Loucy (cell line): ENCODE measurements around the gene PKD2L2.
"Not testable (repeated sequence)": the region's sequence is repeated elsewhere in the genome, so short reads cannot be mapped to it uniquely, and the experiment has no call there.

ENCODE experiments used
- H2AFZ ChIP-seq: fragments of 200-600 bp; sonication (generic); 2 replicates; pipeline ENCODE4 v1.6.0; 2016; ENCODE audit warnings: antibody characterized with exemption, mild to moderate bottlenecking, low read length, moderate library complexity
- H3F3A ChIP-seq: fragments of 200-600 bp; 2 replicates; pipeline ENCODE4 v1.6.0; 2016; ENCODE audit warnings: antibody characterized with exemption, low read depth, mild to moderate bottlenecking
- H3K27me3 ChIP-seq: fragments of 200-600 bp; sonication (generic); 2 replicates; pipeline ENCODE4 v1.6.1; 2014; ENCODE audit warnings: low read length, mild to moderate bottlenecking; ENCODE audit not compliant: insufficient read depth, poor library complexity, severe bottlenecking
- H3K36me3 ChIP-seq: fragments of 200-600 bp; sonication (generic); 2 replicates; pipeline ENCODE4 v1.6.1; 2016; ENCODE audit warnings: low read length; ENCODE audit not compliant: insufficient read depth
- H3K4me1 ChIP-seq: fragments of 200-600 bp; sonication (generic); 2 replicates; pipeline ENCODE4 v1.5.1; 2014; ENCODE audit warnings: low read length, mild to moderate bottlenecking; ENCODE audit not compliant: insufficient read depth, poor library complexity, severe bottlenecking
- H3K4me2 ChIP-seq: fragments of 200-600 bp; sonication (generic); 2 replicates; pipeline ENCODE4 v1.6.0; 2014; ENCODE audit warnings: antibody characterized with exemption, low read length, low read depth, mild to moderate bottlenecking; ENCODE audit not compliant: poor library complexity, severe bottlenecking
- H3K4me3 ChIP-seq: fragments of 200-600 bp; sonication (generic); 2 replicates; pipeline ENCODE4 v1.5.1; 2014; ENCODE audit warnings: low read length, mild to moderate bottlenecking, mixed read lengths; ENCODE audit not compliant: poor library complexity, severe bottlenecking
- H3K79me2 ChIP-seq: fragments of 200-600 bp; sonication (generic); 2 replicates; pipeline ENCODE4 v1.6.1; 2014; ENCODE audit warnings: low read length; ENCODE audit not compliant: insufficient read depth
- H3K9ac ChIP-seq: fragments of 200-600 bp; sonication (generic); 2 replicates; pipeline ENCODE4 v1.6.0; 2014; ENCODE audit warnings: mild to moderate bottlenecking, low read depth, low read length, moderate library complexity; ENCODE audit not compliant: poor library complexity, severe bottlenecking
- H3K9me2 ChIP-seq: fragments of 200-600 bp; sonication (generic); replicated peaks from 2 replicates; pipeline ENCODE4 v1.6.1; 2016; ENCODE audit warnings: low read depth, low read length, mixed read lengths
- H3K9me3 ChIP-seq: fragments of 200-600 bp; sonication (generic); 2 replicates; pipeline ENCODE4 v1.6.1; 2014; ENCODE audit warnings: mild to moderate bottlenecking, antibody characterized with exemption, low read length, low read depth; ENCODE audit not compliant: insufficient read depth
- H4K20me1 ChIP-seq: fragments of 200-600 bp; sonication (generic); 2 replicates; pipeline ENCODE4 v1.6.0; 2014; ENCODE audit warnings: antibody characterized with exemption, low read length, mild to moderate bottlenecking; ENCODE audit not compliant: insufficient read depth, poor library complexity, severe bottlenecking
- CTCF ChIP-seq: fragments of 200-600 bp; sonication (generic); conservative IDR thresholded peaks from 2 replicates; pipeline ENCODE4 v1.5.1; 2014; ENCODE audit warnings: mild to moderate bottlenecking, antibody characterized with exemption, low read length
- EZH2phosphoT487 ChIP-seq: fragments of 200-600 bp; IDR thresholded peaks from 2 replicates; pipeline ENCODE4 v1.6.1; 2018; ENCODE audit warnings: antibody characterized with exemption, mild to moderate bottlenecking, moderate library complexity, borderline replicate concordance

PKD2L2 gene

GRCh38 chr5:137845472-137845871, 43.8 kb upstream of the PKD2L2 start:
- peaks cover 30% of the 10 kb centered on the region for H3K4me1 ChIP-seq
- peak overlapping the region; percentile 61; the same call in 1 of the 2 replicates for H2AFZ ChIP-seq
- TF ChIP-seq EZH2phosphoT487 (no peak), CTCF (no peak)
- H3K79me2 ChIP-seq: no peaks in the 10 kb centered on the region
- H3K4me2 ChIP-seq: peak overlapping the region; percentile 23
- no peaks in the 10 kb centered on the region for H3K36me3 ChIP-seq
- no peaks in the 10 kb centered on the region for H3K9me2 ChIP-seq
- H3K9me3 ChIP-seq: no peaks in the 10 kb centered on the region
- H3K4me3 ChIP-seq: no peak overlapping the region
- H3K9ac ChIP-seq: no peak overlapping the region
- no peaks in the 10 kb centered on the region for H3K27me3 ChIP-seq
- no peaks in the 10 kb centered on the region for H3F3A ChIP-seq
- H4K20me1 ChIP-seq: no peaks in the 10 kb centered on the region

- Histone ChIP-seq H3K4me1 (peaks cover 22% of the 10 kb centered on the region), H3K9ac (no peak overlapping the region), H3K9me2 (no peaks in the 10 kb centered on the region), H3F3A (no peaks in the 10 kb centered on the region), H2AFZ (no peak overlapping the region), H4K20me1 (no peaks in the 10 kb centered on the region), H3K4me2 (no peak overlapping the region), H3K79me2 (no peaks in the 10 kb centered on the region), H3K36me3 (no peaks in the 10 kb centered on the region), H3K27me3 (no peaks in the 10 kb centered on the region), H3K4me3 (no peak overlapping the region), H3K9me3 (no peaks in the 10 kb centered on the region)
- TF ChIP-seq CTCF: no peak
- no peak for TF ChIP-seq EZH2phosphoT487
These were observed 41.6 kb upstream of the PKD2L2 start for GRCh38 chr5:137847687-137848086.

- H3K36me3 ChIP-seq, H3K9me2 ChIP-seq, H3K27me3 ChIP-seq, H3K4me2 ChIP-seq, H3K9ac ChIP-seq, H3F3A ChIP-seq, H3K4me3 ChIP-seq, H3K79me2 ChIP-seq, H3K9me3 ChIP-seq, H2AFZ ChIP-seq, H4K20me1 ChIP-seq: not testable (repeated sequence)
- H3K4me1 ChIP-seq: peaks cover 36% of the 10 kb centered on the region
These were observed 36.1 kb upstream of the PKD2L2 start for GRCh38 chr5:137853165-137853564.

GRCh38 chr5:137856201-137856600, 33.1 kb upstream of the PKD2L2 start:
- no peaks in the 10 kb centered on the region for H3K9me2 ChIP-seq
- no peaks in the 10 kb centered on the region for H3K36me3 ChIP-seq
- H4K20me1 ChIP-seq: no peaks in the 10 kb centered on the region
- peak overlapping the region; percentile 77 for H3K4me2 ChIP-seq
- H3K4me3 ChIP-seq: peak overlapping the region; percentile 66
- H3K9me3 ChIP-seq: no peaks in the 10 kb centered on the region
- no peaks in the 10 kb centered on the region for H3K79me2 ChIP-seq
- peaks cover 5% of the 10 kb centered on the region; the same call in 1 of the 2 replicates for H3F3A ChIP-seq
- H3K9ac ChIP-seq: peak overlapping the region; percentile 73
- no peak for TF ChIP-seq CTCF
- H2AFZ ChIP-seq: peak overlapping the region; percentile 83
- H3K27me3 ChIP-seq: no peaks in the 10 kb centered on the region
- peaks cover 40% of the 10 kb centered on the region for H3K4me1 ChIP-seq
